Mesothelial cell of epicardium (in vitro differentiated cells): Measurements from ENCODE around the gene SMIM35. TPM values are rescaled to one million over a fixed set of nuclear protein-coding genes. Genes with fewer than 3 reads are reported as not detected.

Experiments used
- DNase-seq, 2 experiments: peaks; one replicate each; pipeline ENCODE4 v3.0.0; 2021; ENCODE audit warnings: low spot score in 2 of 2; ENCODE audit not compliant: unreplicated experiment in 2 of 2
- H3K27ac Mint-ChIP-seq: 2 replicates; pipeline ENCODE4 v1.8.0; 2021; ENCODE audit warnings: mixed read lengths
- H3K27me3 Mint-ChIP-seq: 2 replicates; pipeline ENCODE4 v1.8.0; 2021; ENCODE audit warnings: low read depth, mixed read lengths
- H3K36me3 Mint-ChIP-seq: 2 replicates; pipeline ENCODE4 v1.8.0; 2021; ENCODE audit warnings: mixed read lengths
- H3K4me1 Mint-ChIP-seq: 2 replicates; pipeline ENCODE4 v1.8.0; 2021; ENCODE audit warnings: mixed read lengths
- H3K4me3 Mint-ChIP-seq: 2 replicates; pipeline ENCODE4 v1.8.0; 2021; ENCODE audit warnings: mild to moderate bottlenecking, moderate library complexity, mixed read lengths
- H3K9me3 Mint-ChIP-seq: 2 replicates; pipeline ENCODE4 v1.8.0; 2021; ENCODE audit warnings: mixed read lengths
- CTCF ChIP-seq: fragments of 200-600 bp; sonication (generic); IDR thresholded peaks from one replicate; pipeline ENCODE4 v1.5.0; 2021; ENCODE audit warnings: antibody characterized with exemption; ENCODE audit not compliant: unreplicated experiment
- total RNA-seq: library from RNA; stranded (reverse); gene quantifications from 3 replicates; pipeline ENCODE4 v1.2.1, GENCODE V29; 2021

Gene SMIM35
- not detected in 3 replicates for total RNA-seq

- Mint-ChIP-seq H3K27ac (no peak within 1 kb of the TSS), H3K4me3 (no peak within 1 kb of the TSS), H3K36me3 (no peaks in the 10 kb centered on the region), H3K9me3 (no peaks in the 10 kb centered on the region), H3K27me3 (peaks cover 5% of the 10 kb centered on the region), H3K4me1 (peaks cover 9% of the 10 kb centered on the region)
- no peak for TF ChIP-seq CTCF
- no peak for DNase-seq
These were observed at the start of gene SMIM35 for GRCh38 chr11:118086913-118087768. Gene SMIM35, minus strand, starts transcription at chr11:118086963. Its CDS starts 206 bp downstream, at chr11:118086757.

- no peaks in the 10 kb centered on the region for H3K36me3 Mint-ChIP-seq
- no peak for DNase-seq
- no peak overlapping the region for H3K4me3 Mint-ChIP-seq
- no peaks in the 10 kb centered on the region for H3K9me3 Mint-ChIP-seq
- H3K4me1 Mint-ChIP-seq, result no peaks in the 10 kb centered on the region
- no peak for TF ChIP-seq CTCF
- peaks cover 67% of the 10 kb centered on the region for H3K27me3 Mint-ChIP-seq
- H3K27ac Mint-ChIP-seq, result no peak overlapping the region
These were observed 49.6 kb upstream of the SMIM35 start for GRCh38 chr11:118136341-118136740.

GRCh38 chr11:118135796-118136165, 49.0 kb upstream of the SMIM35 start:
- no peaks in the 10 kb centered on the region for H3K9me3 Mint-ChIP-seq
- no peak overlapping the region for H3K27ac Mint-ChIP-seq
- no peak for TF ChIP-seq CTCF
- DNase-seq, result no peak
- H3K27me3 Mint-ChIP-seq, result peaks cover 63% of the 10 kb centered on the region
- no peaks in the 10 kb centered on the region for H3K36me3 Mint-ChIP-seq
- H3K4me1 Mint-ChIP-seq, result no peaks in the 10 kb centered on the region
- no peak overlapping the region for H3K4me3 Mint-ChIP-seq

- no peak overlapping the region for H3K4me3 Mint-ChIP-seq
- H3K27ac Mint-ChIP-seq, result no peak overlapping the region
- TF ChIP-seq CTCF, result no peak
- no peaks in the 10 kb centered on the region for H3K4me1 Mint-ChIP-seq
- no peaks in the 10 kb centered on the region for H3K36me3 Mint-ChIP-seq
- peaks cover 57% of the 10 kb centered on the region for H3K27me3 Mint-ChIP-seq
- no peaks in the 10 kb centered on the region for H3K9me3 Mint-ChIP-seq
- no peak for DNase-seq
These were observed 48.5 kb upstream of the SMIM35 start for GRCh38 chr11:118135051-118135795.

GRCh38 chr11:118133816-118134215, 47.1 kb upstream of the SMIM35 start:
- Mint-ChIP-seq H3K4me1 (peaks cover 11% of the 10 kb centered on the region), H3K27me3 (peaks cover 46% of the 10 kb centered on the region), H3K9me3 (no peaks in the 10 kb centered on the region), H3K36me3 (no peaks in the 10 kb centered on the region), H3K27ac (no peak overlapping the region), H3K4me3 (no peak overlapping the region)
- no peak for TF ChIP-seq CTCF
- DNase-seq, result no peak
